Gastroesophageal sphincter (tissue), 3 donors: ENCODE data around the gene METTL17.

ENCODE experiments used
- CTCF ChIP-seq, 4 experiments: fragments of 200-600 bp in 2 of 4; fragments of 450-650 bp in 2 of 4; sonication (generic) in 1 of 4; IDR thresholded peaks; one replicate each; pipeline ENCODE4 v1.5.1; 2017 to 2019; ENCODE audit warnings: antibody characterized with exemption in 4 of 4, mild to moderate bottlenecking in 2 of 4, moderate library complexity in 2 of 4
- POLR2A ChIP-seq, 2 donors: fragments of 450-650 bp; IDR thresholded peaks; one replicate each; pipeline ENCODE4 v1.6.1; 2017; ENCODE audit warnings: antibody characterized with exemption in 2 of 2, mild to moderate bottlenecking in 2 of 2, moderate library complexity in 1 of 2

GRCh38 chr14:21001218-21001617, 11.4 kb downstream of the METTL17 start:
- TF ChIP-seq CTCF (IDR thresholded peaks at IDR 0.05) = no peak
- TF ChIP-seq POLR2A (IDR thresholded peaks at IDR 0.05) = no peak
